Measurements from ENCODE around the gene MBNL3. TPM values are rescaled to one million over a fixed set of nuclear protein-coding genes. Genes with fewer than 3 reads are reported as not detected.

The MBNL3 gene
- total RNA-seq, 1 experiment from 2014 or later, result 4.0 TPM

DNA sequence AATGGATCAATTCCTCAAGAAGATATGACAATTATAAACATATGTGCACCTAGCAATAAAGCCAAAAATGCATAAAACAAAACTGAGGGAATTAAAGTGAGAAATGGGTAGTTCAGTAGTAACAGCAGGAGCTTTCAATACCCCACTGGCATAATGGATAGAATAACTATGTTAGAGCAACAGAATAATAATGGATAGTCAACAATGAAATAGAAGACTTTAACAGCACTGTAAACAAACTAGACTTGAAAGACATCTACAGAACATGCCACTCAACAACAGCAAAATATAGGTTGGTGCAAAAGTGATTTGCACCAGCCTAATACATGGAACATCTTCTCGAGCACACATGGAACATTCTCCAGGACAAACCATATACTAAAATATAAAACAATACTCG is 20.0 kb upstream of the MBNL3 start:
- no peaks in the 10 kb centered on the region for H3K36me3 Mint-ChIP-seq
- no peaks in the 10 kb centered on the region for H3K9me3 Mint-ChIP-seq
- ATAC-seq, result no peak
- ChIA-PET CTCF (no interaction called here), POLR2A (no interaction called here)
- H3K4me1 Mint-ChIP-seq, result peaks cover 27% of the 10 kb centered on the region
- no peak overlapping the region for H3K27ac Mint-ChIP-seq
- no peak overlapping the region for H3K4me3 Mint-ChIP-seq
- no peak for TF ChIP-seq PRRX2 (CRISPR knock-in tag; IDR thresholded peaks at IDR 0.05)
- no peak for DNase-seq (ENCODE audit: low spot score)
- H3K27me3 Mint-ChIP-seq (ENCODE audit: low read depth), result peaks cover 5% of the 10 kb centered on the region

DNA sequence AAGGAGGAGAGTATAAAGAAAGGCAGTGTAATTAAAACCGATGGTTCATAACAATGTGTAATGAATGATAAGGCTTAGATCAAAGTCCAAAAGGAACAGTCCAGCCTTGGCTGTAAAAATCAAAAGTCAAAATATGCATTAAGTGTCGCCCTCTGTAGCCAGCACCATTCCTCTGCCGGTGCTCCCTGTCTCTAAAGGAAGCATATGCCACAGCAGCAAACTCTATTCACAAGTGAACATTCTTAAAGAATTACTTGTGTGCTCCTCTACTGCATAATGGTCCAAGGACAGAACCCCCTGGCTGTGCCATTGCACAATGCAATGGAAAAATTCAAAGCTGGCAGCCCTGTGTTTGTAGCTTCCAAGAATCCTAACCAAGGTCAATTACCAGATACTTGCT is 16.3 kb upstream of the MBNL3 start:
- ATAC-seq, result no peak
- CTCF ChIA-PET, result no interaction called here
- Mint-ChIP-seq H3K4me3 (no peak overlapping the region), H3K36me3 (no peaks in the 10 kb centered on the region), H3K27me3 (ENCODE audit: low read depth) (peaks cover 4% of the 10 kb centered on the region; the same call in 1 of the 2 replicates), H3K9me3 (no peaks in the 10 kb centered on the region), H3K4me1 (peaks cover 32% of the 10 kb centered on the region), H3K27ac (no peak overlapping the region)
- TF ChIP-seq JUN (CRISPR knock-in tag; IDR thresholded peaks at IDR 0.05) (no peak), KAT7 (CRISPR knock-in tag; IDR thresholded peaks at IDR 0.05; ENCODE audit: borderline replicate concordance) (no peak), ESRRA (CRISPR knock-in tag; IDR thresholded peaks at IDR 0.05; ENCODE audit: borderline replicate concordance) (no peak), SMAD4 (CRISPR knock-in tag; IDR thresholded peaks at IDR 0.05) (no peak), ERG (CRISPR knock-in tag; IDR thresholded peaks at IDR 0.05) (no peak), TP53 (CRISPR knock-in tag; IDR thresholded peaks at IDR 0.05) (no peak), NFATC4 (CRISPR knock-in tag; IDR thresholded peaks at IDR 0.05) (no peak), IRF1 (CRISPR knock-in tag; IDR thresholded peaks at IDR 0.05) (no peak), ZBTB21 (CRISPR knock-in tag; IDR thresholded peaks at IDR 0.05; ENCODE audit: borderline replicate concordance) (no peak), ZNF219 (CRISPR knock-in tag; IDR thresholded peaks at IDR 0.05; ENCODE audit: borderline replicate concordance) (no peak), ZNF671 (CRISPR knock-in tag; IDR thresholded peaks at IDR 0.05) (no peak), ZNF121 (CRISPR knock-in tag; IDR thresholded peaks at IDR 0.05) (no peak), ATF2 (CRISPR knock-in tag; IDR thresholded peaks at IDR 0.05; ENCODE audit: borderline replicate concordance, low read depth) (no peak)
- TF ChIP-seq, protein P1, sequence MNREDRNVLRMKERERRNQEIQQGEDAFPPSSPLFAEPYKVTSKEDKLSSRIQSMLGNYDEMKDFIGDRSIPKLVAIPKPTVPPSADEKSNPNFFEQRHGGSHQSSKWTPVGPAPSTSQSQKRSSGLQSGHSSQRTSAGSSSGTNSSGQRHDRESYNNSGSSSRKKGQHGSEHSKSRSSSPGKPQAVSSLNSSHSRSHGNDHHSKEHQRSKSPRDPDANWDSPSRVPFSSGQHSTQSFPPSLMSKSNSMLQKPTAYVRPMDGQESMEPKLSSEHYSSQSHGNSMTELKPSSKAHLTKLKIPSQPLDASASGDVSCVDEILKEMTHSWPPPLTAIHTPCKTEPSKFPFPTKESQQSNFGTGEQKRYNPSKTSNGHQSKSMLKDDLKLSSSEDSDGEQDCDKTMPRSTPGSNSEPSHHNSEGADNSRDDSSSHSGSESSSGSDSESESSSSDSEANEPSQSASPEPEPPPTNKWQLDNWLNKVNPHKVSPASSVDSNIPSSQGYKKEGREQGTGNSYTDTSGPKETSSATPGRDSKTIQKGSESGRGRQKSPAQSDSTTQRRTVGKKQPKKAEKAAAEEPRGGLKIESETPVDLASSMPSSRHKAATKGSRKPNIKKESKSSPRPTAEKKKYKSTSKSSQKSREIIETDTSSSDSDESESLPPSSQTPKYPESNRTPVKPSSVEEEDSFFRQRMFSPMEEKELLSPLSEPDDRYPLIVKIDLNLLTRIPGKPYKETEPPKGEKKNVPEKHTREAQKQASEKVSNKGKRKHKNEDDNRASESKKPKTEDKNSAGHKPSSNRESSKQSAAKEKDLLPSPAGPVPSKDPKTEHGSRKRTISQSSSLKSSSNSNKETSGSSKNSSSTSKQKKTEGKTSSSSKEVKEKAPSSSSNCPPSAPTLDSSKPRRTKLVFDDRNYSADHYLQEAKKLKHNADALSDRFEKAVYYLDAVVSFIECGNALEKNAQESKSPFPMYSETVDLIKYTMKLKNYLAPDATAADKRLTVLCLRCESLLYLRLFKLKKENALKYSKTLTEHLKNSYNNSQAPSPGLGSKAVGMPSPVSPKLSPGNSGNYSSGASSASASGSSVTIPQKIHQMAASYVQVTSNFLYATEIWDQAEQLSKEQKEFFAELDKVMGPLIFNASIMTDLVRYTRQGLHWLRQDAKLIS (CRISPR knock-in tag; IDR thresholded peaks at IDR 0.05; ENCODE audit: borderline replicate concordance), result no peak
- POLR2A ChIA-PET, result no interaction called here
- no peak for DNase-seq (ENCODE audit: low spot score)

GRCh38 chrX:132504417-132504816 is 15.6 kb upstream of the MBNL3 start:
- peak; percentile 78 for ATAC-seq

More at GRCh38 chrX:132504417-132504816, 15.6 kb upstream of the MBNL3 start:
- POLR2A ChIA-PET, result no interaction called here
- H3K27me3 Mint-ChIP-seq (ENCODE audit: low read depth), result peaks cover 4% of the 10 kb centered on the region; the same call in 1 of the 2 replicates
- no peaks in the 10 kb centered on the region for H3K36me3 Mint-ChIP-seq
- no peaks in the 10 kb centered on the region for H3K9me3 Mint-ChIP-seq
- H3K4me3 Mint-ChIP-seq, result no peak overlapping the region
- no peak overlapping the region for H3K27ac Mint-ChIP-seq
- CTCF ChIA-PET, result no interaction called here
- DNase-seq (ENCODE audit: low spot score), result no peak
- TF ChIP-seq ATF3 (CRISPR knock-in tag; conservative IDR thresholded peaks at IDR 0.05) (no peak), RORB (CRISPR knock-in tag; IDR thresholded peaks at IDR 0.05) (no peak), FOXP1 (CRISPR knock-in tag; IDR thresholded peaks at IDR 0.05; ENCODE audit: borderline replicate concordance) (no peak), OVOL2 (CRISPR knock-in tag; IDR thresholded peaks at IDR 0.05; ENCODE audit: borderline replicate concordance) (no peak), E2F1 (CRISPR knock-in tag; IDR thresholded peaks at IDR 0.05) (no peak), HMGA2 (CRISPR knock-in tag; IDR thresholded peaks at IDR 0.05) (no peak), EMX1 (CRISPR knock-in tag; IDR thresholded peaks at IDR 0.05) (no peak)
- TF ChIP-seq, protein P2, sequence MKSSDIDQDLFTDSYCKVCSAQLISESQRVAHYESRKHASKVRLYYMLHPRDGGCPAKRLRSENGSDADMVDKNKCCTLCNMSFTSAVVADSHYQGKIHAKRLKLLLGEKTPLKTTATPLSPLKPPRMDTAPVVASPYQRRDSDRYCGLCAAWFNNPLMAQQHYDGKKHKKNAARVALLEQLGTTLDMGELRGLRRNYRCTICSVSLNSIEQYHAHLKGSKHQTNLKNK (CRISPR knock-in tag; IDR thresholded peaks at IDR 0.05), result no peak
- H3K4me1 Mint-ChIP-seq, result peaks cover 32% of the 10 kb centered on the region
